Skeletal muscle tissue (tissue), 4 donors: ENCODE results near the gene EMB. TPM values are rescaled to one million over a fixed set of nuclear protein-coding genes. Genes with fewer than 3 reads are reported as not detected.
"Not testable (repeated sequence)": the region's sequence is repeated elsewhere in the genome, so short reads cannot be mapped to it uniquely, and the experiment has no call there.

ENCODE experiments used
- H3K27ac ChIP-seq: one replicate; pipeline ENCODE4 v1.7.0; 2013; ENCODE audit warnings: mild to moderate bottlenecking, low read depth, low read length, inconsistent platforms
- H3K27me3 ChIP-seq, 3 donors: one replicate each; pipeline ENCODE4 v1.7.0; 2013; ENCODE audit warnings: low read length in 3 of 3; ENCODE audit not compliant: control insufficient read depth in 3 of 3, insufficient read depth in 3 of 3
- H3K36me3 ChIP-seq, 3 donors: one replicate each; pipeline ENCODE4 v1.7.0; 2013; ENCODE audit warnings: low read length in 3 of 3; ENCODE audit not compliant: control insufficient read depth in 3 of 3, insufficient read depth in 3 of 3
- H3K4me1 ChIP-seq, 3 donors: one replicate each; pipeline ENCODE4 v1.7.0; 2013; ENCODE audit warnings: low read length in 3 of 3, mild to moderate bottlenecking in 3 of 3; ENCODE audit not compliant: control insufficient read depth in 3 of 3, insufficient read depth in 3 of 3
- H3K4me3 ChIP-seq, 3 donors: one replicate each; pipeline ENCODE4 v1.7.0; 2013; ENCODE audit warnings: low read length in 3 of 3
- H3K9ac ChIP-seq, 3 donors: one replicate each; pipeline ENCODE4 v1.7.0; 2013; ENCODE audit warnings: low read length in 3 of 3, mild to moderate bottlenecking in 3 of 3, moderate library complexity in 2 of 3, low read depth in 1 of 3
- H3K9me3 ChIP-seq, 3 donors: one replicate each; pipeline ENCODE4 v1.7.0; 2013; ENCODE audit warnings: low read length in 3 of 3; ENCODE audit not compliant: control insufficient read depth in 3 of 3
- total RNA-seq: library from RNA; depleted of rRNA; stranded (reverse); fragments of >200 nt; gene quantifications from one replicate; pipeline ENCODE4 v1.2.3, GENCODE V29; 2014
- donor health status: Osteomylitis.

The EMB gene
- total RNA-seq, 1 donor from 2014 or later, result 3.7 TPM

DNA sequence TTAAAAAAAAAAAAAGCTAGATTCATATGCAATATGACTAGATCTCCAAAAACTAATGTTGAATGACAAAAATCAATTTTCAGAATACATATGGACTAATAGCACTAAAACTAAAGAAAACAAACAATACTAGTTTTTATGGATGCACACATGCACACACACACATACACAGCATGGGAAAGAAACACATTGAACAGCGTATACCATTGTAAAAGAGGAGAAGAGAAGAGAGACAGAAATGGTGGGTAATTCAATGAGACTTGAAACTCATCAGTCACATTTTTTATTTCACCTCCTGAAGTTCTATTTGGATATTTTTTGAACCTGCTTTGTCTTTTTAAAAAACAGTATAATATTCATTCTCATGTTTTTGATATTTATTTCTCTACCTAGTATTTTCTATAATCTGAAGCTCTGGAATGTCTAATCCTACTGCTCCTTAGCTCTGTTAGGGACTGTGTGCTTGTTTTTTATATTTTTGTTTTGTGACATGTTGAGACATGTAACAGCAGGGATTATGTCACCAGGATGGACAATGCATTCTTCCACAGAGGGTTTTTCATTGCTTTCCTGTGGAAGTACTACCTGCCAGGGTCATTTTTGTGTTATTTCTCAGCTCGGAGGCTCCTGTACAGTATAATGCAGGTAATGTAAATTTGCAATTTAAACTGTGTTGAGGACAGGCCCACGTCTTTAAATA is 17.8 kb downstream of the EMB start:
- H3K4me3 ChIP-seq, H3K9ac ChIP-seq, H3K27me3 ChIP-seq, H3K36me3 ChIP-seq, H3K4me1 ChIP-seq, H3K9me3 ChIP-seq, H3K27ac ChIP-seq: not testable (repeated sequence)

DNA sequence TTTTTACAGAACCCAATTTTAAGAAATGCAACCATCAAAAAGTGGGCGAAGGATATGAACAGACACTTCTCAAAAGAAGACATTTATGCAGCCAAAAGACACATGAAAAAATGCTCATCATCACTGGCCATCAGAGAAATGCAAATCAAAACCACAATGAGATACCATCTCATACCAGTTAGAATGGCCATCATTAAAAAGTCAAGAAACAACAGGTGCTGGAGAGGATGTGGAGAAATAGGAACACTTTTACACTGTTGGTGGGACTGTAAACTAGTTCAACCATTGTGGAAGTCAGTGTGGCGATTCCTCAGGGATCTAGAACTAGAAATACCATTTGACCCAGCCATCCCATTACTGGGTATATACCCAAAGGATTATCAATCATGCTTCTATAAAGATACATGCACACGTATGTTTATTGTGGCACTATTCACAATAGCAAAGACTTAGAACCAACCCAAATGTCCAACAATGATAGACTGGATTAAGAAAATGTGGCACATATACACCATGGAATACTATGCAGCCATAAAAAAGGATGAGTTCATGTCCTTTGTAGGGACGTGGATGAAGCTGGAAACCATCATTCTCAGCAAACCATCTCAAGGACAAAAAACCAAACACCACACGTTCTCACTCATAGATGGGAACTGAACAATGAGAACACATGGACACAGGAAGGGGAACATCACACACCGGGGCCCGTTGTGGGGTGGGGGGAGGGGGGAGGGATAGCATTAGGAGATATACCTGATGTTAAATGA is 19.7 kb downstream of the EMB start:
- H3K27ac ChIP-seq, H3K4me3 ChIP-seq: not testable (repeated sequence)

DNA sequence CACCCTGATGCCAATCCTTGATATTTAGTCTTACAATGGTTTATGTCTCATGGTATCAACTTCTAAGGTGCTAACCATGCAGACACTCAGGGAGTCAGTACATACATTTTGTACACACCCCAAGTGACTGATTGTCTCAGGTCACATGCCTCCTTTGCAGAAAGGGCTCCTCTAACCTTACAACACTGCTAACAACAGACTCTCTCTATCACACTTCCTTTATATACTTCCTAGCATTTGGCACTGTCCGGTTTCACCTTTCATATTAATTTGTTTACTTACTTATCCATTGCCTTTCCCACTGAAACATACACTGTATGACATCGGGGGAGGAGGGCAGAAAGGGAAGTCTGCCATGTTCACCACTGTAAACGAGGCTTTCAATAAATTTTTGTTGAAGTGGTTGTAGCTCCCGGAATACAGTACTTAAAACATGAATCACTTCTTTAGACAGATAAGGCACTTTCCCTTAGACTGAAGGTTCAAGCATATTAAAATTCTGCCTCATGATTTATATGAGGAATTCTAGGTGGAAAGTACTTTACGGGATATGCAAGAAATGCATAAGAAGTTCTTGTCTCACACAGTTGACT is 20.6 kb downstream of the EMB start:
- Histone ChIP-seq H3K27ac (no peak overlapping the region), H3K9ac (no peak overlapping the region), H3K9me3 (no peaks in the 10 kb centered on the region), H3K27me3 (no peaks in the 10 kb centered on the region), H3K4me3 (no peak overlapping the region), H3K36me3 (no peaks in the 10 kb centered on the region), H3K4me1 (no peaks in the 10 kb centered on the region)

More for the DNA sequence above, 19.7 kb downstream of the EMB start:
- H3K27me3 ChIP-seq, H3K36me3 ChIP-seq, H3K9ac ChIP-seq, H3K9me3 ChIP-seq, H3K4me1 ChIP-seq: not testable (repeated sequence)

DNA sequence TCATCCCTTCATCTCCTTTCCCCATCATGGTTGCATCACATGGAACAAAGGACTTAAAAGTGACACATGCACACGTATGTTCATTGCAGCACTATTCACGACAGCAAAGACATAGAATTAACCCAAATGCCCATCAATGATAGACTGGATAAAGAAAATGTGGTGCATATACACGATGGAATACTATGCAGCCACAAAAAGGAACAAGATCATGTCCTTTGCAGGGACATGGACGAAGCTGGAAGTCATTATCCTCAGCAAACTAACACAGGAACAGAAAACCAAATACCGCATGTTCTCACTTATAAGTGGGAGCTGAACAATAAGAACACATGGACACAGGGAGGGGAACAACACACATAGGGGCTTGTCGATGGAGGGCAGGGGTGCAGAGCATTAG is 21.4 kb downstream of the EMB start:
- H3K9ac ChIP-seq, H3K9me3 ChIP-seq, H3K27me3 ChIP-seq, H3K36me3 ChIP-seq, H3K27ac ChIP-seq, H3K4me3 ChIP-seq, H3K4me1 ChIP-seq: not testable (repeated sequence)

DNA sequence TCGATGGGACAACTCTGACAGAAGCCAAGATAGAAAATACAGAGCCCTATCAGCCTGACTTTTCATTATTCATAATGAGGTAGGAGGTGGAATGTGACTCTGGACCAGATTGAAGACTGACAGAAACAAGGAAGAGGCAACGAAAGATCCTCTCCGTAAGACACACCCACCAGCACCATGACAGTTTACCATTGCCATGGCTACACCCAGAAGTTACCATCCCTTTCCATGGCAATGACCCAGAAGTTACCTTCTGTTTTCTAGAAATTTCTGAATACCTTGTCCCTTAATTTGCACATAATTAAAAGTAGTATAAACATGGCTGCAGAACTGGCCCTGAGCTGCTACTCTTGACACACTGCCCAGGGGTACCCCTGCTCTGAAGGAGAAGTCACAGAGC is 24.5 kb downstream of the EMB start:
- not testable (repeated sequence) for H3K4me1 ChIP-seq, H3K27ac ChIP-seq, H3K4me3 ChIP-seq, H3K36me3 ChIP-seq, H3K27me3 ChIP-seq, H3K9ac ChIP-seq, H3K9me3 ChIP-seq

DNA sequence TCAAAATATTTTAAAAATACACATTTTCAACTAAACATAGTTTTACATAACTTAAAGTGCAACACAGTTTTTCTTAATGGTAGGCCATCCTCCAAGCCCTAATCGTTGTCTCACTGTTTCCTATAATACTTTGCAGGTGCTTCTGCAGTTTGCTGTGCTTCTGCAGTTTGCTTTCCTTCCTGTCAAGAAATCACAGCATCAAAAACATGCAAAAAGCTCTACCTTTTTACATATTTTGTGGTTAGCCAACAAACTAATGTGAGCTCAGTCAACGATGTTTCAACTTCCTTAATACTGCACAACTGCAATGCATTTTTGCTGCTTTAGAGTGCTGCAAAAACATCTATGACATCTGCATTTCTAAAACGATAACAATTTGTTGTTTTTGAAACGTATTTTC is 25.2 kb downstream of the EMB start:
- Histone ChIP-seq H3K36me3 (no peaks in the 10 kb centered on the region), H3K9me3 (no peaks in the 10 kb centered on the region), H3K27ac (no peak overlapping the region), H3K4me1 (no peaks in the 10 kb centered on the region), H3K27me3 (no peaks in the 10 kb centered on the region), H3K4me3 (no peak overlapping the region), H3K9ac (no peak overlapping the region)

DNA sequence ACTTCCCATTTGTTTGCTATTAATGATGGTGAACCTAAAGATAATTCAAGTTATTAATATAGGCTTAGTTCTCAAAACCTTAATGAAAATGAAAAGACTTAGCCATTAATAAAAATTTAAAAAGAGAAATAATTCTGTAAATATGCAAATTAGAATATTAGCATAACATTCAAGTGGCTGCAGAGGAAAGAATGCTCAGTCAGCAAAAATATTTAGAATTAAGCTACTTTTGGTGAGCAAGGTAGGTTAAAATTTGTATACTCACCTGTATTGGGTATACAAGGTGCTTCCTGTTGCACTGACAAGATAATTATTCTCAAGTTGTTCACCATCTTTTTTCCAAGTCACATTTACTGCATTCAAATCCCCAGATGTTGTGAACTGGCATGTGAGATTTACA is 30.2 kb downstream of the EMB start:
- H3K36me3 ChIP-seq, H3K9ac ChIP-seq, H3K4me3 ChIP-seq, H3K4me1 ChIP-seq, H3K9me3 ChIP-seq, H3K27me3 ChIP-seq, H3K27ac ChIP-seq: not testable (repeated sequence)

DNA sequence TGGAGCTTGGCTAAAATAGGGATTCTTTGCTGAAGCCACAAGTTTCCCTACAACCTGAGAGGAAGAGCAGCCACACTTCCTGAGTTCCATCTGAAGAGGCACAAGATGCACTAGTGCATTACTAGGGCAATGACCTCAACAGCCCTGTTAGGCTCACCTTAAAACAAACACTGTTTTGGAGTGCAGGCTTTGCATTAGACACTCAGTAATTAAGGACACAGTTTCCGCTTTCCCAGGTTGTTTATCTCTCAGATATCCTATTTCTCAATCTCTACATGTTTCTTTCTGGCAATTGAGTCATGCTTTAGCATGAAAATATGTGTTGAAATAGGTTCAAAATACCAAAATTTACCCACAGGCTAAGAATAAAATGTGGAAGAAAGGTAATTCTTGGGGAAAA is 34.2 kb downstream of the EMB start:
- Histone ChIP-seq H3K27me3 (no peaks in the 10 kb centered on the region), H3K4me3 (no peak overlapping the region), H3K9me3 (no peaks in the 10 kb centered on the region), H3K4me1 (no peaks in the 10 kb centered on the region), H3K36me3 (no peaks in the 10 kb centered on the region), H3K9ac (no peak overlapping the region), H3K27ac (no peak overlapping the region)

DNA sequence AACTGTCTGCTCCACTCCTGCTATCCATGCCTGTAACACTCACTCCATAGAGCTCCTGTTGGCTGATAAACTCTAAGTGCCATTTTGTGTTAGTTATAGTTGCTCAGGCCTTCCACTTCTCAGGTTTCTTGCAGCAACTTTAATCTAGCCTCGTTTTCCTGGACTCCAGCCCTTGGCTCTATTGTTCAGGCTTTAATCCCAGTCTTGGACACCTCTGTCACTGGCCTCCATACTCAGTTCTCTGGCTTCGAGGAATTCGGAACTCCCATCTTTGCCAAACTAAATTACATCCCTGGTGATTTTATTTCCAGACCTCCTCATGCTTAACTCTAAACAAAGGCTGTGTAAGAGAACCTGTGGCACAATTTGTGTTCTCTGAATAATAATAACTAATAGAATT is 39.8 kb downstream of the EMB start:
- Histone ChIP-seq H3K9ac (no peak overlapping the region), H3K4me1 (no peaks in the 10 kb centered on the region), H3K27me3 (no peaks in the 10 kb centered on the region), H3K9me3 (no peaks in the 10 kb centered on the region), H3K36me3 (no peaks in the 10 kb centered on the region), H3K4me3 (no peak overlapping the region), H3K27ac (no peak overlapping the region)

DNA sequence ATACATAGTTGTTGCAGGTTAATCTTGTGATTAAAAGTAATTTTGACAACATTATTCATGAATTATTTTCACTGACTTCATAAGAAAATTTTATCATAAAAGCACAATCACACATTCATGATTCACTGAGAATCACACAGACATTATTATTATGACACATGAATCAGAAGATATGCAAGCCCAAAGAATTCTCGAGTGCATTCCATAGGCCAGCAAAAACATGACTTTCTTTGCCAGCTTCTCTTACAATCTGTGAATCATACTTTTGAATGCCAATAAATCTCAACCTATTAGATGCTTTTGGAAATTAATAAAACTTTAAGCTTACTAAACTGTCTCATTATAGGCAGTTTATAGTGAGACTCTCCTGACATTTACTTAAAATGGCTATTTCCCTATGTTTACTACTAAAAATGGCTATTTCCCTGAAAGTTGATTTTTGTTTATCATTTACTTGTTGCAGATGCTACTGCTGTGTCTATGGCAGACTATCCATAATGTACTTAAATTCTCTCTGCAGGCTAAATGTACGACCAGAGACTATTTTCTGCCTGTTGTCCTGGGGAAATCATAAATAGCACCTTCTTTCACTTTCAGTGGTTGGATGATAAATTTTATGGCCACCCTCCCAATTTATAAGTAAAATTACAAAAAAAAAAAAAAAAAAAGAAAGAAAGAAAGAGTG is 47.0 kb downstream of the EMB start:
- not testable (repeated sequence) for H3K27me3 ChIP-seq, H3K4me3 ChIP-seq, H3K9ac ChIP-seq, H3K4me1 ChIP-seq, H3K36me3 ChIP-seq, H3K27ac ChIP-seq, H3K9me3 ChIP-seq
